HG03039 (cell line): ENCODE results near the gene RNF13.
"Not testable (repeated sequence)": the region's sequence is repeated elsewhere in the genome, so short reads cannot be mapped to it uniquely, and the experiment has no call there.

Experiments
- ATAC-seq: cut with Tn5 transposase; IDR thresholded peaks from one replicate; pipeline ENCODE4 v1.9.1; 2021; ENCODE audit warnings: mild to moderate bottlenecking, moderate library complexity; ENCODE audit not compliant: unreplicated experiment

Gene RNF13

DNA sequence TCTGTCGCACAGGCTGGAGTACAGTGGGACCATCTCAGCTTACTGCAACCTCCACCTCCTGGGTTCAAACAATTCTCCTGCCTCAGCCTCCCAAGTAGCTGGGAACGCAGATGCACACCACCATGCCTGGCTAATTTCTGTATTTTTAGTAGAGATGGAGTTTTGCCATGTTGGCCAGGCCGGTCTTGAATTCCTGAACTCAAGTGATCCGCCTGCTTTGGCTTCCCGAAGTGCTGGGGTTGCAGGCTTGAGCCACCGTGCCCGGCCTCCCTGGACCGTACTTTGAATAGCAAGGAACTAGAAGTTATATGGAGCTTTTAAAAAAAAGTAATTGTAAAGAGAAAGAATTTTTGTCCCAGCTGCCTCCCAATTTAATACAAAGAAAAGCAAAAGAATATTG lies 12.3 kb upstream of the RNF13 start:
- no peak for ATAC-seq

DNA sequence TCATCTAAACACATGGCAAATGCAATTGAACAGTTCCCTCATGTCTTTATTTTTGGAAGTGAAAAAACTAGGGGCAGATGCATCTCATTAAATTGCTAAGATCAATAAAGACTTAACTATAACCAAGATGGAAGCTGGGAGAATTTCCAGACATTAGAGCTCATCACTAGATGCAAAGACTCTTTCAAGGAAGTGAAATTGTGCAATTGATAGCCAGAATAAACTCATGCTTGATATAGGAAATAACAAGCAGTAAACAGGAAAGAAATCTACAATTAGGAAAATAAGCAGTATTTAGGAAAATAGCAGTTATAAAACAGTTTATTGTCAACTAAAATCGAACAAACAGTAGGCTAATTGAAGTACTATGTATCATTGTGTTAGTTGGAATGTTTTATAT lies 11.8 kb upstream of the RNF13 start:
- no peak for ATAC-seq

DNA sequence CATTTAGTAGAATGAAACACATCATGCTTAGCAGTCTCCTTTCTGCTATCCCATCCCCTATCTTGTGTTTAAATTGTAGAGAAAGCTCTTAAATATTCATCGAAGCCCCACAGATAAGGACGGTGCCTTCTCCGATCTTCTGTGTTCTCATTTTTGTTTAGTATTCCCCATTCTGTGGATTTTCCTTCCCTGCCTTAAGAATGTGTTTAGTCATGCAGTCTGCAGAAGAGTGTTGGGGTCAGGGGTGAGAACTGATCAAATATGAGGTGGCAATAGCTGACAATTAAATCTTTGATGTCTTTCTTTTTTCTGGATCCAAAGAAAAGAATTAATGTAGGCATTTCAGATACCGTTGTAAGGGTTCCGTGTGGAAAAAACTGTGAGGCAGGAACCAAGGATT lies 11.4 kb upstream of the RNF13 start:
- ATAC-seq = no peak

DNA sequence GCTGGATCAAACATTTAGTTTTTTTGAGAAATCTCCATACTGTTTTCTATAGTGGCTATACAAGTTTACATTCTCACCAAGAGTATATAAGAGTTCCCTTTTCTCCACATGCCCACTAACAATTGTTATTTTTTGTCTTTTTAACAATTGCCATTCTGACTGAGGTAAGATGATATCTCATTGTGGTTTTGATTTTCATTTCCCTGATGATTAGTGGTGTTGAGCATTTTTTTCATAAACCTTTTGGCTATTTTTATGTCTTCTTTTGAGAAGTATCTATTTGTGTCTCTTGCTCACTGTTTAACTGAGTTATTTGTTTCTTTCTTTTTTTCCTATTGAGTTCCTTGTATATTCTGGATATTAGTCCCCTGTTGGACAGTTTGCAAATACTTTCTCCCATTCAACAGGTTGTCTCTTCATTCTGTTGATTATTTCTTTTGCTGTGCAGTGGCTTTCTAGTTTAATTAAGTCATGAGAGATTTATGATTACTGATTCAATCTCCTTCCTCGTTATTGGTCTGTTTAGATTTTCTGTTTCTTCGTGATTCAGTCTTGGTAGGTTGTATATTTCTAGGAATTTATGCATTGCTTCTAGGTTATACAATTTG lies 6.7 kb upstream of the RNF13 start:
- no peak for ATAC-seq

DNA sequence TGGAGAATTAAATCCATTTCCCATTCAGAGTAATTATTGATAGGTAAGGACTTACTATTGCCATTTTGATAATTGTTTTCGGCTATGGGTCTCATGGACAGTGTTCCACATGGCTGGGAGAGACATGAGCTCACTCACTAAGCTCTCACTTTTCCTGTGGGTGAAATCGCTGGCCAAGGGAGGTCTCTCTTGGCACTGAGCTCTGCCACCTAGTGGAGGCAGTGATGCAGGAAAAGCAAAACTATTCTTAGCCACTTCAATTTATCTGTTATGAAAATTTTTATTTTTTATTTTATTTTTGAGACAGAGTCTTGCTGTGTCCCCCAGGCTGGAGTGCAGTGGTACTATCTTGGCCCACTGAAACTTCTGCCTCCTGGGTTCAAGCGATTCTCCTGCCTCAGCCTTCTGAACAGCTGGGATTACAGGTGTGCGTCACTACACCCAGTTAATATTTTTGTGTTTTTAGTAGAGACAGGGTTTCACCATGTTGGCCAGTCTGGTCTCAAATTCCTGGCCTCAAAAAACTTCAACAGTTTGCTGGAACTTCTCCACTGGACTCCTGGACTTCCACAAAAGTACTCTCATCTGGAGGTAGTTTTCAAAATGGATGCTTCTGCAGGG lies 4.7 kb upstream of the RNF13 start:
- ATAC-seq = no peak

DNA sequence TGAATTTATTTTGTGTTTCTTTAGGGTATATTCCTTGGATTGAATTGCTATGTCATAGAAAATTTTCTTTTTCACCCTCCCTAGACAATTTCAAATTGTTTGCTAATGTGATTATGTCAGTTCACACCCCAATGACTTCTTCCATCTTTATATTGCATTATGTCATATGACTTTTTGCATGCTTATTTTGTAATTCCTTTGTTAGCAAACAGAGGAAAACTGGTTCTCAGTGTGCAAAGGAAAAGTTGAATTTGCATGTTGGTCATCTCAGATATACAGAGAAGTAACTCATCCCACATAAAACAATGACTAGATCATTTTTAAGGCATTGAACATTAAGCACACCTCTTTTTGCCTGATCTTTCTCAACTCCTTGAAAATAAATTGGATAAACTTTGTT lies 3.3 kb upstream of the RNF13 start:
- no peak for ATAC-seq

DNA sequence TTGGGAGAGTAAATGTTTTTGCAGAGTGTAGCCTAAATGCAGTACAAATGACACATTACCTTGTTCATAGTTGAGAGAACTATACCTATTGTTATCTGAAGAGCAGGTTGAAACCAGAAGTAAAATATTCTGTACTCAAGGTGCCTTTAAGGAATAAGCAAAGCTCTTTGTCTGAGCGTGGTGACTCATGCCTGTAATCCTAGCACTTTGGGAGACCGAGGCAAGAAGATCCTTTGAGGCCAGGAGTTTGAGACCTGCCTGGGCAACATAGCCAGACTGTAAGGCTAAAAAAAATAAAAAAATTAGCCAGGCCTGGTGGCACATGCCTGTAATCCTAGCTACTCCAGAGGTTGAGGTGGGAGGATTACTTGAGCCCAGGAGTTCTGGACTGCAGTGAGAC lies 2.2 kb upstream of the RNF13 start:
- ATAC-seq = no peak

DNA sequence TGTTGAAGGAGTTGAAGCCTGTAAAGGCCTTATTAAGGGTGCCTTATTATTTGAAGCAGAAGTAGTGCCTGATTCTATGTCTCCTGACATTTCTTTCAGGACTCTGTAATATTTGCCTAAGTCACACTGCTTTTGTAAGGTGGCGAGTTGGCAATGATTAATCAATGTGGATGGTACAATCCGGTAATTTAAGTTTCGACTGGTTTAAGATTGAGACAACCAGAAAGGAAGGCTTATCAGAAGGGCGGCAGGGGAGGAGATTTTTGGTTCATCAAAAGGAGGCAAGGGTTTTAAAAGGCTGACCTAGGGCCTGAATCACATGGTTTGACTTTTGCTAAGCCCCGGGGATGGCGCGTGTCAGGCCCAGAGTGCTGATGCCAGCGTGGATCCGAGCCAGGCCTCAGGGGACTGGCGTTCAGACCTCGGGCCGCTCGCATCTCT lies 830 bp upstream of the RNF13 start:
- no peak for ATAC-seq

DNA sequence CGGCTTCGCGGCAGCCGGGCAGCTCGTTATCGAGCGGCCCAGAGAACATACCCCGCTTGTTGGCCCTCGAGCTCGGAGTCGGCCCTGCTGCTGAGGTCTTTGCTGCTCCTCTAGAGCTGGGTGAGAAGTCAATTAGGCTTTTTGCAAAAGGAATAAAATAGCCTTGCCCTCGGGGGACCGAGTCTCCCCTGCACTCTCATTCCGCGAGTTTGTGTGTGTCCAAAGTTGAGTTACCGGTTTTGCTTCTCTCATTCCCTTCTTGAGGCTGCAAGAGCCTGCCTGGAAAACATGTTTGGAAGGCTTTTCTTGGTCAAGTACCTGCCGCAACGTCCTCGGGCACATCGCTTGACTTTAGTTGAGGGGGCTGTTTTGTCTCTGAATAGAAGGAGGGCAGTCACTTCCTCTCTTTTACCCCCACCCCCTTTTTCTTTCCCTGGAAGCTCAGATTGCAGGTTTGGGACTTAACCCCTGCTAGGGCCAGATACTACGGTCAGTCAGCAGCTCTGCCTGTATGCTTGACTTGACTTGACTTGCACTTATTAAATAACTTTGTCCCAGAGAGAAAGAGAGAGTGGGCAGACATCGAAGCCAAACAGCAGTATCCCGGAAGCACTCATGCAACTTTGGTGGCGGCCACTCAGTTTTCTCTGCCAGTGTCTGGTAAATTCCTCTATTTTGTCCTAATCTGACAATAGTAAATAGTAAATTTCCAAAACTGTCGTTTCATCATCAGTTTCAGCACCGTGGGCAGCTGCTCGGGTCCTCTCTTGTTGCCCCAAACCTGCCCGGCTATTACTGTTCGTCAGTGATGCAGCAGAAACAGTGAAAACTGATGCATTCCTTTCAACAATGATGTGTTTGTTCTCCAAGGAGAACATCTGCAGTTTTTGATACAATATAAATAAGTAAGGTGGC lies 609 bp downstream of the RNF13 start:
- peak; percentile 15 for ATAC-seq

DNA sequence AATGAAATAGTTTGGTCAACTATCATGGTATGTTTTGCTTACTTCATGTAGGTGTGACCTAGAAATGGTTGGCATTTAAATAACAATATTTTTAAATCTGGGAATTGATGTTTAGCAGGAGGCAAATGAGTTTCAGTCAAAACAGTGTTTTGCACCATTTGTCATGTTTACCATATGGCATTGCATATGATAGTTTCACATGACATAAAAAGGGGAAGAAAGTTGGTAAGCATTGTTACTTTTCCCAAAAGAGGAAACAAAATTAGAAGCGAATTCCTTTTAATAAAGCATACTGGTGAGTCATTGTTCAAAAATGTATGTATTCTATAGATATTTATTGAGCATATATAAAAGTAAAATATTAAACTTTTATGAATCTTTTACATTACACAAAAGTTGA lies 2.3 kb downstream of the RNF13 start:
- ATAC-seq = no peak

DNA sequence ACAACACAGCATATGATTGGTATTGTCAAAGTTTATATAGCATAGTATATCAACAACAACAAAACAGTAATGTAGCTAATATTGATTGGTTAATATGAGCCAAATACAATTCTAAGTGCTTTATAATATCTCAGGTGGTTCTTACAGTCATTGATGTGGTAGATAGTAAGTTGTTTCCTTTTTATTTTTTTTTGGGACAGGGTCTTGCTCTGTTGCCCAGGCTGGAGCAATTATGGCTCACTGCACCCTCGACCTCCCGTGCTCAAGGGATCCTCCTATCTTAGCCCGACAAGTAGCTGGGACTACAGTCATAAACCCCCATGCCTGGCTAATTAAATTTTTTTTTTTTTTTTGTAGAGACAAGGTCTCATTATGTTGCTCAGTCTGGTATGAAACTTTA lies 2.7 kb downstream of the RNF13 start:
- ATAC-seq = no peak

DNA sequence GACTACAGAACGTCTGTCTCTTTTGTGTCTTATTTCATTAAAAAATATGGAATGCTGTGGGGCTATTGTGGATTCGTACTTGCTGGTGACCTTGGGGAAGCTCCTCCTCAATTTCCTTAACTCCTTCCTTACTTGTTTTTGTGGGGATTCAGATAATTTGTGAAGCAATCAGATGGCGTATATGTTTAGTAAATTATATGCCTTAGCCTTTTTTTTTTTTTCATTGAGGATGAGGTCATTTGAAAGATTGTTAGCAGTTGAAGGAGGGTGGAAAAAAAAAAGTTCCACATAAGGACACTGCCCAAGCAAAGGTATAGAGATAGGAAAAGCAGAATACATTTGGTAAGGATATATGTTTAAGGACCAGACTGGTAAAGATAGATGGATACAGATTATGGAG lies 3.3 kb downstream of the RNF13 start:
- ATAC-seq = no peak

DNA sequence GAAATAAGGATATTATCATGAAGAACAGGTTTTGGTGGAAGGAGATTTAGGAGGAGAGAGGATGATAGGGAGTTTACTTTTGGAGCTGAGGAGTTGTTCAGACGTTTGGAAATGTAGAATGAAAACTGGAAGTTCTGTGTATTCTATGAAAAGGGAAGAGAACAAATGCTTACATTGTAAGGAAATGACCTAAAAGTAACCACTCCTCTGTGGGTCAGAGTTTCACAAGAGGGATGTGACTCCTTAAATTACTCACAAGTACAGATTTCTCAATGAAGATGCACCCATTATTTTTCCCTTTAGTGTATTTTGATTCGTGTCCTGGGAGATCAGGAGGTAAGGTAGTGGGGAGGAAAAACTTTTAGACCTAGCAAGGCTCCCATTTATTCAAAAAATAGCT lies 4.0 kb downstream of the RNF13 start:
- no peak for ATAC-seq

DNA sequence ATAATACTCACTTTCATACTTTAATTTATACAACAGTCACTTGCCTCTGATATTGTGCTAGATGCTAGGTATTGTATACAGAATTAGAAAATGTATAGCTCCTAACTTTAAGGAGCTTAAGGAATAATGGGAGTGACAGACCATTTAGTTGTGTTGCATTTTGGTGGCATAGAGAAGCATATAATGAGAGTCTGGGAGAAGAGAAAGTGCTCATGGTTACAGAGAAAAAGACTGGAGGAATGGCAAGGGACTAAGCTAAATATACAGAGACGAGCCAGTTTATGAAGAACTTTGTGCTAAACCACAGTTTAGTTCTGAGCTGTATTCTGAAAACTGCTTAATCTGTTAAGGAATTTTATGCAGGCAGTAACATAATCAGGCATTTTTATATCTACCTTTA lies 6.4 kb downstream of the RNF13 start:
- no peak for ATAC-seq

DNA sequence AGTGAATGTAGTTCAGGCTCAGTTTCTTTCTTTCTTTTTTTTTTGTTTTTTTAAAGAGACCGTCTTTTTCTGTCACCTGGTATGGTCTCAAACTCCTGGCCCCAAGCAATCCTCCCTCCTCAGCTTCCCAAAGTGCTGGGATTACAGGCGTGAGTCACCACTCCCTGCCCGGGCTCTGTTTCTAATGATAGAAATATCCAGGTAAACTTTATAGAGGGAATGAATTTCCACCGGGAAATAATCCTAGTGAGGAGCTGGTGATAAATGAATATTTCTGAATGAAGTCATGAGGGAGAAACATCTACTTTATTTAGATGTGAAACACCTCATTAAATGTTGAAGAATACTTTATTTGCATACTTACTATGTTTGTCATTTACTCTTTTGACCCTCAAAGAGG lies 7.2 kb downstream of the RNF13 start:
- ATAC-seq = no peak

DNA sequence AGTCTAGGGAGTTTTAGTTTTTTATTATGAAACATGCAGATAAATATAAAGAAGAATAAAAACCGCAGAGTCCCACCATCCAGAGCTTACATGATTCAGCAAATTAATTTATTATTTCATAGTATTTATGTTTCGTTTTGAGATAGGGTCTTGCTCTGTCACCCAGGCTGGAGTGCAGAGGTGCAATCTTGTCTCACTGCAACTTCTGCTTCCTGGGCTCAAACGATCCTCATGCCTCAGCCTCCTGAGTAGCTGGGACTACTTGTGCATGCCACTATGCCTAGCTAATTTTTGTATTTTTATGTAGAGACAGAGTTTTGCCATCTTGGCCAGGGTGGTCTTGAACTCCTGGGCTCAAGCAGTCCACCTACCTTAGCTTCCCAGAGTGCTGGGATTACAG lies 13.6 kb downstream of the RNF13 start:
- no peak for ATAC-seq

DNA sequence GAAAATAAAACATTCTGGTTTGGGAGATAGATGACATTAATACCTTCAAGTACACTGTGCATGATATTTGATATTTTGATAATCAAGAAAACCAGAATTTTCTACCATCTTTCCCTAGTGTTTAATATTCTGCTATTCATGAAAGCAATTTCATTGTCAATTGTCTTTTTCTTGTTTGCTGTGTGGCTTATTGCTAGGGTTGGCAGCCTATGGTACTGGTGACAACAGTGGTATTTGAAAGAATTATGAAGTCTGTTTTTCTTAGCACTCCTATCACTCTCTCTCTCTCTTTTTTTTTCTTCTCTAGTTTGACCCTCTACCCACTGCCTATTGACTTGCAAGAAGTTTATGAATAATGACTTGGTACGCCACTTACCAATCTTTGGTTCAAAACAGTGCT lies 15.4 kb downstream of the RNF13 start:
- ATAC-seq = no peak

DNA sequence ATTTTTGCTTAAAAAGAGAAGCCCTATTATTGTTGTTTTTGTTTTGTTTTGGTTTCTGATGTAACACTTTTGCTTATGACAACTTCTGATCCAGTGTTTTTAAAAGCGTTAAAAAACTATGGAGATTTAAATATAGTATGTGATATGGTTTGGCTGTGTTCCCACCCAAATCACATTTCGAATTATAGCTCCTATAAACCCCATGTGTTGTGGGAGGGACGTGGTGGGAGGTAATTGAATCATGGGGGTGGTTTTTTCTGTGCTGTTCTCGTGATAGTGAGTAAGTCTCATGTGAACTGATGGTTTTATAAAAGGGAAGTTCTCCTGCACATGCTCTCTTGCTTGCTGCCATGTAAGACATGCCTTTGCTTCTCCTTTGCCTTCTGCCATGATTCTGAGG lies 16.6 kb downstream of the RNF13 start:
- ATAC-seq = not testable (repeated sequence)

DNA sequence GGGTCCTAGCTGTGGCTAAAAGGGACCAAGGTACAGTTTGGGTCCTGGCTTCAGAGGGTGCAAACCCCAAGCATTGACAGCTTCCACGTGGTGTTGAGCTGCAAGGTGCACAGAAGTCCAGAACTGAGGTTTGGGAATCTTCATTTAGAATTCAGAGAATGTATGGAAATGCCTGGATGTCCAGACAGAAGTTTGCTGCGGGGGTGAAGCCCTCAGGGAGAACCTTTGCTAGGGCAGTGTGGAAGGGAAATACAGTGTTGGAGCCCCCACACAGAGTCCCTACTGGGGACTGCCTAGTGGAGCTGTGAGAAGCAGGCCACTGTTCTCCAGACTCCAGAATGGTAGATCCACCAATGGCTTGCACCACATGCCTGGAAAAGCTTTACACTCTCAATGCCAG lies 17.9 kb downstream of the RNF13 start:
- ATAC-seq = no peak

DNA sequence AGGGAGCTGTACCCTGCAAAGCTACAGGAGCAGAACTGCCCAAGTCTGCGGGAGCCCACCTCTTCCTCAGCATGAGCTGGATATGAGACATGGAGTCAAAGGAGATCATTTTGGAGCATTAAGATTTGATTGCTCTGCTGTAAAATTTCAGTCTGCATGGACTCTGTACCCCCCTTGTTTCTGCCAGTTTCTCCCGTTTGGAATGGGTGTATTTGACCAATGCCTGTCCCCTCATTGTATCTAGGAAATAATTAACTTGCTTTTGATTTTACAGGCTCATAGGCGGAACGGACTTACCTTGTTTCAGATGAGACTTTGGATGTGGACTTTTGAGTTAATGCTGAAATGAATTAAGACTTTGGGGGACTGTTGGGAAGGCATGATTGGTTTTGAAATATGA lies 18.3 kb downstream of the RNF13 start:
- ATAC-seq = no peak

DNA sequence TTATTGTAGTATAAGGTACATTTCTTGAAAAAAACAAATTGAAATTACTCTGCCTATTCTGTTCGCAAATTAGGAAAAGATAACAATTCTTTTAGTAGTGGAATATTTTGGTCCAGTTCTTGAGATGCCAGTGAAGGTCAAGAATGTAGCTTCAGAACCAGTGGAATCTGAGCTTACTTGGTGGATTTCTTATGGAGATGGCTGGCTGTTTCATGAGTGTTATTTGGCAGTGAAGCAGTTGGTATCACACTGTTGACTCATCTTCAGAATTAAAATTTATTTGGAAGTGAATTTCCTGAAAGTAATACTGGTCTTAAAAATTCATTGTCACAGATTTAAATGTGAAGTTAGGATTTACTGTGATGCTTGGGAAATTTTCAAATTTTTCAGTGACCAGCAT lies 19.1 kb downstream of the RNF13 start:
- ATAC-seq = no peak

DNA sequence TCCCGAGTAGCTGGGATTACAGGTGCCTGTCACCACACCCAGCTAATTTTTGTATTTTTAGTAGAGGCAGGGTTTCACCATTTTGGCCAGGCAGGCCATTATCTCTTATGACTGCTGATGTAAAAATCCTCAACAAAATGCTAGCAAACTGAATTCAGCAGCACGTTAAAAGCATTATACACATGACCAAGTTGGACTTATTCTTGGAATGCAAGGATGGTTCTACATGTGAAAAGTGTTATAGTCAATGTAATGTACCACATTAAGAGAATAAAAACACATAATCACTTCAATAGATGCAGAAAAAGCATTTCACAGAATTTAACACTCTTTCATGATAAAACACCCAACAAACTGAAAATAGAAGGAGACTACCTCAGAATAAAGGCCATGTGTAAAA lies 20.2 kb downstream of the RNF13 start:
- ATAC-seq = no peak
